SU-DHL-6 (cell line): ENCODE results near the gene CAPSL.

ENCODE experiments used
- H2AFZ ChIP-seq: fragments of 200-600 bp; sonication (generic); 2 replicates; pipeline ENCODE4 v1.6.1; 2014; ENCODE audit warnings: low read depth, mild to moderate bottlenecking, moderate library complexity, mixed read lengths, antibody characterized with exemption, low read length; ENCODE audit not compliant: severe bottlenecking
- H3F3A ChIP-seq: fragments of 200-600 bp; shearing (Covaris generic); 2 replicates; pipeline ENCODE4 v1.6.0; 2016; ENCODE audit warnings: antibody characterized with exemption, mild to moderate bottlenecking; ENCODE audit not compliant: insufficient read depth
- H3K27ac ChIP-seq: fragments of 200-600 bp; sonication (generic); 2 replicates; pipeline ENCODE4 v1.5.1; 2016; ENCODE audit warnings: low read depth, mild to moderate bottlenecking, low read length, moderate library complexity, mixed read lengths
- H3K27me3 ChIP-seq: fragments of 200-600 bp; sonication (generic), shearing (Covaris generic); 2 replicates; pipeline ENCODE4 v1.6.0; 2014; ENCODE audit warnings: mild to moderate bottlenecking, low read length
- H3K36me3 ChIP-seq: fragments of 200-600 bp; sonication (generic); 2 replicates; pipeline ENCODE4 v1.6.1; 2014; ENCODE audit warnings: mild to moderate bottlenecking, low read length, mixed read lengths
- H3K4me2 ChIP-seq: fragments of 300-600, 200-600 bp; shearing (Covaris generic), sonication (generic); 2 replicates; pipeline ENCODE4 v1.6.0; 2014; ENCODE audit warnings: low read length, low read depth, mild to moderate bottlenecking; ENCODE audit not compliant: poor library complexity, severe bottlenecking
- H3K4me3 ChIP-seq: fragments of 200-600 bp; sonication (generic); 2 replicates; pipeline ENCODE4 v1.5.1; 2014; ENCODE audit warnings: antibody characterized with exemption, low read length, mild to moderate bottlenecking, mixed read lengths; ENCODE audit not compliant: insufficient read depth, poor library complexity, severe bottlenecking
- H3K79me2 ChIP-seq: fragments of 200-600 bp; sonication (generic); 2 replicates; pipeline ENCODE4 v1.6.1; 2014; ENCODE audit warnings: mild to moderate bottlenecking, low read length, moderate library complexity; ENCODE audit not compliant: insufficient read depth
- H3K9ac ChIP-seq: fragments of 200-600 bp; sonication (generic); 2 replicates; pipeline ENCODE4 v1.7.0; 2014; ENCODE audit warnings: mild to moderate bottlenecking, low read length
- H3K9me2 ChIP-seq: fragments of 200-600 bp; sonication (generic); replicated peaks from 2 replicates; pipeline ENCODE4 v1.6.1; 2014; ENCODE audit warnings: low read length; ENCODE audit not compliant: insufficient read depth
- H3K9me3 ChIP-seq: fragments of 200-600 bp; sonication (generic); 2 replicates; pipeline ENCODE4 v1.6.1; 2014; ENCODE audit warnings: low read length, mixed read lengths; ENCODE audit not compliant: insufficient read depth
- H4K20me1 ChIP-seq: fragments of 200-600 bp; sonication (generic); 2 replicates; pipeline ENCODE4 v1.6.1; 2014; ENCODE audit warnings: low read depth, mild to moderate bottlenecking, antibody characterized with exemption, low read length, moderate library complexity, mixed read lengths
- EZH2phosphoT487 ChIP-seq: fragments of 200-600 bp; sonication (generic), shearing (Covaris generic); conservative IDR thresholded peaks from 2 replicates; pipeline ENCODE4 v1.6.1; 2018; ENCODE audit warnings: mild to moderate bottlenecking, antibody characterized with exemption, low read length, moderate library complexity, mixed read lengths
- TF ChIP-seq, protein P1 (sequence below): fragments of 200-600 bp; sonication (generic); IDR thresholded peaks from one replicate; pipeline ENCODE4 v1.5.1; 2017; ENCODE audit warnings: antibody characterized with exemption, mild to moderate bottlenecking, low read length, moderate library complexity; ENCODE audit not compliant: insufficient read depth, poor library complexity, severe bottlenecking

Gene CAPSL

DNA sequence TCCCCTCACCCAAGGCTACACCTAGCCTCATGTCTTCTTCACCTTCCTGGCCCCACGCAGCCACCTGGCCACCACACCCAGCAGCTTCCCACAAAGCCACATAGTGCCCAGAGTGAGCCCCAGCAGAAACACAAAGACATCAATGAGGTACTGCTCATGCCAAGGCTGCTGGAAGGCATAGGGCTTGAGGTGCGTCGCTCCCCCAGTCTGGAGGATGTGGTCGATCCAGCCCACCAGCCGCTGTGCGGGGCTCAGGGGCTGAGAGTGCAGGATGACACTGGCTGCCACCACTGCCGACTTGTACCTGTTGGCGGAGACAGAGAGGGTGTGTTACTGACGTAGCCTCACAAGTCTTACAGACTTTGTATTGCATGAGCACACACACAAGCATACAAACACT lies 15.8 kb upstream of the CAPSL start:
- no peaks in the 10 kb centered on the region for H3F3A ChIP-seq
- no peak overlapping the region for H2AFZ ChIP-seq
- no peaks in the 10 kb centered on the region for H3K27me3 ChIP-seq
- no peak overlapping the region for H3K4me3 ChIP-seq
- no peaks in the 10 kb centered on the region for H4K20me1 ChIP-seq
- H3K9me3 ChIP-seq: no peaks in the 10 kb centered on the region
- H3K9me2 ChIP-seq: no peaks in the 10 kb centered on the region
- TF ChIP-seq, protein P1, sequence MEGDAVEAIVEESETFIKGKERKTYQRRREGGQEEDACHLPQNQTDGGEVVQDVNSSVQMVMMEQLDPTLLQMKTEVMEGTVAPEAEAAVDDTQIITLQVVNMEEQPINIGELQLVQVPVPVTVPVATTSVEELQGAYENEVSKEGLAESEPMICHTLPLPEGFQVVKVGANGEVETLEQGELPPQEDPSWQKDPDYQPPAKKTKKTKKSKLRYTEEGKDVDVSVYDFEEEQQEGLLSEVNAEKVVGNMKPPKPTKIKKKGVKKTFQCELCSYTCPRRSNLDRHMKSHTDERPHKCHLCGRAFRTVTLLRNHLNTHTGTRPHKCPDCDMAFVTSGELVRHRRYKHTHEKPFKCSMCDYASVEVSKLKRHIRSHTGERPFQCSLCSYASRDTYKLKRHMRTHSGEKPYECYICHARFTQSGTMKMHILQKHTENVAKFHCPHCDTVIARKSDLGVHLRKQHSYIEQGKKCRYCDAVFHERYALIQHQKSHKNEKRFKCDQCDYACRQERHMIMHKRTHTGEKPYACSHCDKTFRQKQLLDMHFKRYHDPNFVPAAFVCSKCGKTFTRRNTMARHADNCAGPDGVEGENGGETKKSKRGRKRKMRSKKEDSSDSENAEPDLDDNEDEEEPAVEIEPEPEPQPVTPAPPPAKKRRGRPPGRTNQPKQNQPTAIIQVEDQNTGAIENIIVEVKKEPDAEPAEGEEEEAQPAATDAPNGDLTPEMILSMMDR: no peak
- TF ChIP-seq EZH2phosphoT487: no peak
- H3K79me2 ChIP-seq: no peaks in the 10 kb centered on the region
- no peak overlapping the region for H3K4me2 ChIP-seq
- H3K27ac ChIP-seq: no peak overlapping the region
- no peaks in the 10 kb centered on the region for H3K36me3 ChIP-seq
- no peak overlapping the region for H3K9ac ChIP-seq

DNA sequence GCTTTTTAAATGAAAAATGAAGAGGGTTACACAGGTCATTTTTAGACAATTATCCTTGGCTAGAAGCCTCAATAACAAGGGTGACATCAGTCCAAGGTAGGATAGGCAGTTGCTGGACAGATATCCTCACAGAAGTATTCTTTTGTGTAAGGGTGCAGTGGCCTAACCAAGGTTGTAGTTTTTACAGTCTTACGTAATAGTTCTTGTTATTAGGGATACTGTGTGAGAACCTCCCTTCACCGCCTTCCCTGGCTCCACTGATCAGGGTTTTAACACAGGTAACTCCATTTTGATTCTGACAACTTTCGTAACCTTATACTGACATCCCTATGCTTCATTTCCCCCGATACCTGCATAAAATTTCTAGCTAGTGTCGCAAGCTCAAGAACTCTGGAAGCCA lies 8.7 kb upstream of the CAPSL start:
- no peak overlapping the region for H3K4me3 ChIP-seq
- TF ChIP-seq, protein P1: no peak
- no peak for TF ChIP-seq EZH2phosphoT487
- no peaks in the 10 kb centered on the region for H3K9me3 ChIP-seq
- H2AFZ ChIP-seq: no peak overlapping the region
- H3K9ac ChIP-seq: no peak overlapping the region
- H3F3A ChIP-seq: no peaks in the 10 kb centered on the region
- H3K27ac ChIP-seq: no peak overlapping the region
- H3K27me3 ChIP-seq: no peaks in the 10 kb centered on the region
- no peaks in the 10 kb centered on the region for H4K20me1 ChIP-seq
- H3K36me3 ChIP-seq: no peaks in the 10 kb centered on the region
- no peaks in the 10 kb centered on the region for H3K9me2 ChIP-seq
- no peaks in the 10 kb centered on the region for H3K79me2 ChIP-seq
- no peak overlapping the region for H3K4me2 ChIP-seq

DNA sequence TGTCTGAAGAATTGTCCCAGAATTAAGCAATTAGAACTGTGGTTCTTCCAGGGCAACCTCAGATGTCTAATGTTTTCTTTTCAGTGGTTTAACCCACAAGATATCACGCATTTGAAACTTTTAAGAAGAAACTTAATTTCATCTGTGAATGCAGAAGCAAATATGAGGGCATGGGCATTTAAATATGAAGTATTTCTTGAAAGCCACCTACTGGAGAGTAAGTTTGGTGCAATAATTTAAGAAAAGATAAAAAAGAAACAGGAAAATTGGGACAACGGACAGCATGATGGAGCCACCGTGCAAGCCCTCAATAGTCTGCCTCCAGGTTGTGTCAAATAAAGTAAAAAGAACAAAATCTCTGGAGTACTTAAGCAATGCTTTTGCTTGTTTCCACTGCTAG lies 1.2 kb upstream of the CAPSL start:
- Histone ChIP-seq H3K79me2 (no peaks in the 10 kb centered on the region), H3K9ac (no peak overlapping the region), H3K27ac (no peak overlapping the region), H3K36me3 (no peaks in the 10 kb centered on the region), H3K27me3 (no peaks in the 10 kb centered on the region), H4K20me1 (no peaks in the 10 kb centered on the region), H2AFZ (no peak overlapping the region), H3K4me2 (no peak overlapping the region), H3K9me3 (no peaks in the 10 kb centered on the region), H3K4me3 (no peak overlapping the region), H3K9me2 (no peaks in the 10 kb centered on the region), H3F3A (no peaks in the 10 kb centered on the region)
- no peak for TF ChIP-seq EZH2phosphoT487
- TF ChIP-seq, protein P1: no peak
